OCI-LY3 (cell line): ENCODE measurements around the gene KRT80.

Experiments
- H2AFZ ChIP-seq: fragments of 200-600, 300-600 bp; shearing (Covaris generic); 2 replicates; pipeline ENCODE4 v1.6.0; 2014; ENCODE audit warnings: antibody characterized with exemption, low read depth, low read length
- H3K27ac ChIP-seq: fragments of 200-600, 300-600 bp; sonication (generic); 2 replicates; pipeline ENCODE4 v1.5.1; 2014; ENCODE audit warnings: mild to moderate bottlenecking, low read length, moderate library complexity, mixed read lengths
- H3K27me3 ChIP-seq: fragments of 200-600, 300-600 bp; sonication (generic); 2 replicates; pipeline ENCODE4 v1.6.1; 2014; ENCODE audit warnings: low read depth, low read length, mixed read lengths
- H3K36me3 ChIP-seq: fragments of 200-600, 300-600 bp; sonication (generic); replicated peaks from 2 replicates; pipeline ENCODE3; 2014; ENCODE audit warnings: low read depth, low read length, mixed read lengths
- H3K4me1 ChIP-seq: fragments of 300-600, 200-600 bp; sonication (generic); 2 replicates; pipeline ENCODE4 v1.6.1; 2014; ENCODE audit warnings: low read length, mixed read lengths
- H3K4me2 ChIP-seq: fragments of 200-600, 300-600 bp; sonication (generic); 2 replicates; pipeline ENCODE4 v1.6.1; 2014; ENCODE audit warnings: low read length, mixed read lengths
- H3K4me3 ChIP-seq: fragments of 300-600, 200-600 bp; sonication (generic); 2 replicates; pipeline ENCODE4 v1.5.1; 2014; ENCODE audit warnings: antibody characterized with exemption, mild to moderate bottlenecking, low read length, moderate library complexity
- H3K79me2 ChIP-seq: fragments of 300-600, 200-600 bp; shearing (Covaris generic); 2 replicates; pipeline ENCODE4 v1.6.1; 2014; ENCODE audit warnings: mild to moderate bottlenecking, low read length, mixed read lengths
- H3K9ac ChIP-seq: fragments of 300-600, 200-600 bp; shearing (Covaris generic); 2 replicates; pipeline ENCODE4 v1.6.0; 2014; ENCODE audit warnings: mild to moderate bottlenecking, low read length, moderate library complexity
- H3K9me3 ChIP-seq: fragments of 200-600, 300-600 bp; shearing (Covaris generic); 2 replicates; pipeline ENCODE4 v1.6.1; 2014; ENCODE audit warnings: low read length, mixed read lengths; ENCODE audit not compliant: insufficient read depth
- H4K20me1 ChIP-seq: fragments of 200-600, 300-600 bp; sonication (generic); 2 replicates; pipeline ENCODE4 v1.6.1; 2016; ENCODE audit warnings: low read length, mixed read lengths; ENCODE audit not compliant: insufficient read depth
- EZH2phosphoT487 ChIP-seq: fragments of 200-600 bp; shearing (Covaris generic); IDR thresholded peaks from 2 replicates; pipeline ENCODE4 v1.6.1; 2018; ENCODE audit warnings: antibody characterized with exemption, mixed run types, low read depth
- TF ChIP-seq, protein P1 (sequence below): fragments of 200-600, 300-600 bp; sonication (generic); IDR thresholded peaks from 2 replicates; pipeline ENCODE4 v1.5.1; 2014; ENCODE audit warnings: antibody characterized with exemption, low read length, low read depth

KRT80 gene

DNA sequence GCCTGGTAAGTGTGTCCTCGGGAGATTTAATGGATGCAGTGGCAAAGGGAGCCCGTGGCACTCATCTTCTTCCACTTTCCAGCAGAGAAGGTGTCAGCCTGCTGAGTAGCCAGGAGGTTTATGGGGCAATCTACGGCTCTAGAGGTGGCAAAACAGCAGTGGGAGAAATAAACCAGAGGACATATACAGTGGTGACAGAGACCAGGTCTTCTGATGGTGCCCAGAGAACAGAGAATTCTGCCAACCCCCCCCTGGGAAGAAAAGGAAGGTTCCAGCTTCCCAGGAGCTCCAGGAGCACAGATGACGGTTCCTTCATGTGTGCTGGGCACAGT lies 69.3 kb downstream of the KRT80 start:
- no peaks in the 10 kb centered on the region for H3K9me3 ChIP-seq
- no peaks in the 10 kb centered on the region for H3K36me3 ChIP-seq
- no peak for TF ChIP-seq EZH2phosphoT487
- TF ChIP-seq, protein P1, sequence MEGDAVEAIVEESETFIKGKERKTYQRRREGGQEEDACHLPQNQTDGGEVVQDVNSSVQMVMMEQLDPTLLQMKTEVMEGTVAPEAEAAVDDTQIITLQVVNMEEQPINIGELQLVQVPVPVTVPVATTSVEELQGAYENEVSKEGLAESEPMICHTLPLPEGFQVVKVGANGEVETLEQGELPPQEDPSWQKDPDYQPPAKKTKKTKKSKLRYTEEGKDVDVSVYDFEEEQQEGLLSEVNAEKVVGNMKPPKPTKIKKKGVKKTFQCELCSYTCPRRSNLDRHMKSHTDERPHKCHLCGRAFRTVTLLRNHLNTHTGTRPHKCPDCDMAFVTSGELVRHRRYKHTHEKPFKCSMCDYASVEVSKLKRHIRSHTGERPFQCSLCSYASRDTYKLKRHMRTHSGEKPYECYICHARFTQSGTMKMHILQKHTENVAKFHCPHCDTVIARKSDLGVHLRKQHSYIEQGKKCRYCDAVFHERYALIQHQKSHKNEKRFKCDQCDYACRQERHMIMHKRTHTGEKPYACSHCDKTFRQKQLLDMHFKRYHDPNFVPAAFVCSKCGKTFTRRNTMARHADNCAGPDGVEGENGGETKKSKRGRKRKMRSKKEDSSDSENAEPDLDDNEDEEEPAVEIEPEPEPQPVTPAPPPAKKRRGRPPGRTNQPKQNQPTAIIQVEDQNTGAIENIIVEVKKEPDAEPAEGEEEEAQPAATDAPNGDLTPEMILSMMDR = no peak
- no peak overlapping the region for H3K27ac ChIP-seq
- H3K4me1 ChIP-seq = peaks cover 65% of the 10 kb centered on the region
- peak overlapping the region; percentile 55; the same call in 1 of the 2 replicates for H3K4me2 ChIP-seq
- no peaks in the 10 kb centered on the region for H4K20me1 ChIP-seq
- H3K27me3 ChIP-seq = no peaks in the 10 kb centered on the region
- no peak overlapping the region for H3K4me3 ChIP-seq
- no peaks in the 10 kb centered on the region for H3K79me2 ChIP-seq
- no peak overlapping the region for H2AFZ ChIP-seq
- no peak overlapping the region for H3K9ac ChIP-seq

GRCh38 chr12:52121824-52122539 lies 69.8 kb downstream of the KRT80 start:
- Histone ChIP-seq H3K9me3 (no peaks in the 10 kb centered on the region), H2AFZ (peak overlapping the region; percentile 69; the same call in 1 of the 2 replicates), H4K20me1 (no peaks in the 10 kb centered on the region), H3K36me3 (no peaks in the 10 kb centered on the region), H3K4me1 (peaks cover 70% of the 10 kb centered on the region), H3K9ac (no peak overlapping the region), H3K4me3 (peak overlapping the region; percentile 36), H3K27me3 (no peaks in the 10 kb centered on the region), H3K79me2 (no peaks in the 10 kb centered on the region), H3K4me2 (peak overlapping the region; percentile 55), H3K27ac (no peak overlapping the region)
- TF ChIP-seq EZH2phosphoT487 = no peak
- TF ChIP-seq, protein P1 = peak; percentile 81

DNA sequence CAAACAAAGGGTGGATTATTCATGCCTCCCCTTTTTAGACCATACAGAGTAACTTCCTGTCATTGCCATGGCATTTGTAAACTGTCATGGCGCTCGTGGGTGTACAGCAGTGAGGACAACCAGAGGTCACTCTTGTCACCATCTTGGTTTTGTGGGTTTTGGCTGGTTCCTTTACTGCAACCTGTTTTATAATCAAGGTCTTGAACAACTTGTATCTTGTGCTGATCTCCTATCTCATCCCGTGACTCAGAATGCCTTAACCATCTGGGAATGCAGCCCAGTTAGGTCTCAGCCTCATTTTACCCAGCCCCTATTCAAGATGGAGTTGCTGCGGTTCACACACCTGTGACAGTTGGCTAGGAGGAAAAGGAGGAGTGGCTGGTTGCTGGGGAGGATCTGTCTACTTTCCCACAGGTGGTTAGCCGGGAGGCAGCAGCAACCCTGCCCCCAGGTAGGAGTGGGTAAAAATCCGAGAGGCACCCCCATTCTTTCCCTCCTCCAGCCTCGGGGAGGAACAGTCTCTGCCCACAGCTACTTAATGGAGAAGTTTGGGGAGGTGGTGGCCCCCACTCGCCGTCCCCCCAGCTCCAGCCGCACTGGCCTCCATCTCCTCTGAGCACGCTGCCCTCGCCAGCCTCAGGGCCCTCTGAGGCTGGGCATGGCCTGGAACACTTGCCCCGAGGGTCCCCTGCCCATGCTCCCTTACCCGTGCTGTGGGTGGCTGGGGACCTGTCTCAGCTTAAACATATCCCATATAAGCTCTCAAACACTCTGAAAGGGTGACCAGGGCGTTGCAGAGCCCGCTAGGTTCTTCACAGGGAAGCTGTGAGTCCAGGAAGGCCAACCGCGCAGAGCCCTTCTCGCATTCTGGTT lies 70.6 kb downstream of the KRT80 start:
- TF ChIP-seq, protein P1 = no peak
- Histone ChIP-seq H3K4me1 (peaks cover 77% of the 10 kb centered on the region), H4K20me1 (no peaks in the 10 kb centered on the region), H3K27me3 (no peaks in the 10 kb centered on the region), H3K9ac (no peak overlapping the region), H3K9me3 (no peaks in the 10 kb centered on the region), H3K4me2 (peak overlapping the region; percentile 55), H3K27ac (no peak overlapping the region), H2AFZ (no peak overlapping the region), H3K79me2 (no peaks in the 10 kb centered on the region), H3K4me3 (no peak overlapping the region), H3K36me3 (no peaks in the 10 kb centered on the region)
